K562 (cell line): ENCODE measurements around the gene CTBS. TPM values are rescaled to one million over a fixed set of nuclear protein-coding genes. Genes with fewer than 3 reads are reported as not detected.

Source experiments
- ARID1B ChIP-seq: fragments of 450-650 bp; IDR thresholded peaks from 2 replicates; pipeline ENCODE4 v1.6.1; 2016; ENCODE audit warnings: antibody characterized with exemption, mild to moderate bottlenecking, inconsistent platforms
- ESRRA ChIP-seq: fragments of 450-650 bp; IDR thresholded peaks from 2 replicates; pipeline ENCODE4 v1.6.1; 2014; ENCODE audit warnings: low read depth, mild to moderate bottlenecking, moderate library complexity, borderline replicate concordance
- FOXA3 ChIP-seq, 2 experiments: fragments of 450-650 bp in 1 of 2; sonication (generic) in 1 of 2; formaldehyde crosslinking; IDR thresholded peaks in 1 of 2; conservative IDR thresholded peaks in 1 of 2; 2 replicates each; pipeline versions ENCODE4 v1.4.0 to v1.8.0; 2020 to 2022; ENCODE audit warnings: mild to moderate bottlenecking in 2 of 2, missing genetic modification reagents in 1 of 2
- GABPA ChIP-seq: fragments of 200-800 bp; sonication (Bioruptor generic); conservative IDR thresholded peaks from 2 replicates; pipeline ENCODE4 v1.6.1; 2016; ENCODE audit warnings: low read depth, missing genetic modification characterization, missing compliant biosample characterization
- HDAC2 ChIP-seq: fragments of 450-650 bp; IDR thresholded peaks from 2 replicates; pipeline ENCODE4 v1.6.1; 2016; ENCODE audit warnings: mild to moderate bottlenecking
- NEUROD1 ChIP-seq: fragments of 150-350 bp; IDR thresholded peaks from 2 replicates; pipeline ENCODE4 v1.6.1; 2014; ENCODE audit warnings: borderline replicate concordance, low read length, low read depth; ENCODE audit not compliant: partially characterized antibody
- SOX6 ChIP-seq: fragments of 450-650 bp; IDR thresholded peaks from 2 replicates; pipeline ENCODE4 v1.6.1; 2014; ENCODE audit warnings: mild to moderate bottlenecking
- ZNF445 ChIP-seq: fragments of 250-450 bp; sonication (Bioruptor Pico); IDR thresholded peaks from 2 replicates; pipeline ENCODE4 v1.4.0; 2020; ENCODE audit warnings: low read depth, mild to moderate bottlenecking, moderate library complexity
- polyA plus RNA-seq, 8 experiments: library from polyadenylated mRNA; depleted of rRNA in 4 of 8; stranded (reverse) in 5 of 8; unstranded in 3 of 8; fragments of >200 nt; fragmentation: Nextera tagmentation in 2 of 8; fragmentation: Illumina TruSeq in 1 of 8; extraction: Ambion mirVana in 2 of 8; extraction: Trizol in 1 of 8; gene quantifications; 2 replicates each; pipeline versions ENCODE4 v1.2.1 to v1.2.3, GENCODE V29; 2011 to 2014; ENCODE audit warnings: inconsistent platforms in 1 of 8, missing spikeins in 1 of 8
- total RNA-seq, 7 experiments: library from RNA; depleted of rRNA in 6 of 7; stranded (reverse); fragments of >200 nt in 6 of 7; fragmentation: Illumina TruSeq in 2 of 7; extraction: Trizol in 2 of 7; gene quantifications; 2 replicates each; pipeline versions ENCODE4 v1.2.1 to v1.2.3, GENCODE V29; 2011 to 2021; ENCODE audit warnings: low replicate concordance in 1 of 7
- TF ChIP-seq, protein P1 (sequence below): fragments of 250-450 bp; sonication (Bioruptor Pico); IDR thresholded peaks from 2 replicates; pipeline ENCODE4 v1.5.0; 2020; ENCODE audit warnings: mild to moderate bottlenecking, borderline replicate concordance
- TF ChIP-seq, protein P2 (sequence below), 2 experiments: fragments of 450-650 bp; IDR thresholded peaks; 2 replicates each; pipeline ENCODE4 v1.6.1; 2018; ENCODE audit warnings: mild to moderate bottlenecking in 2 of 2, low read depth in 1 of 2; ENCODE audit not compliant: partially characterized antibody in 2 of 2
- TF ChIP-seq, protein P3 (sequence below), 2 experiments: fragments of 450-650 bp in 1 of 2; sonication (generic) in 1 of 2; formaldehyde crosslinking in 1 of 2; IDR thresholded peaks in 1 of 2; conservative IDR thresholded peaks in 1 of 2; 2 replicates each; pipeline versions ENCODE4 v1.6.1 to v1.8.1; 2016 to 2023; ENCODE audit warnings: mild to moderate bottlenecking in 2 of 2, moderate library complexity in 2 of 2, inconsistent platforms in 1 of 2, missing genetic modification reagents in 1 of 2
- TF ChIP-seq, protein P4 (sequence below): fragments of 250-450 bp; sonication (Bioruptor Pico); IDR thresholded peaks from 2 replicates; pipeline ENCODE4 v1.5.0; 2020; ENCODE audit warnings: mild to moderate bottlenecking
- TF ChIP-seq, protein P5 (sequence below): sonication (generic); formaldehyde crosslinking; IDR thresholded peaks from 2 replicates; pipeline ENCODE4 v1.8.1; 2023; ENCODE audit warnings: mild to moderate bottlenecking, missing genetic modification reagents

CTBS gene
- total and polyA plus RNA-seq, 9 of the 15 experiments (the other 6 are each of a cell fraction or from before 2014, with no cell fraction given) = 3.0 to 19.8 (median 9.9) TPM

DNA sequence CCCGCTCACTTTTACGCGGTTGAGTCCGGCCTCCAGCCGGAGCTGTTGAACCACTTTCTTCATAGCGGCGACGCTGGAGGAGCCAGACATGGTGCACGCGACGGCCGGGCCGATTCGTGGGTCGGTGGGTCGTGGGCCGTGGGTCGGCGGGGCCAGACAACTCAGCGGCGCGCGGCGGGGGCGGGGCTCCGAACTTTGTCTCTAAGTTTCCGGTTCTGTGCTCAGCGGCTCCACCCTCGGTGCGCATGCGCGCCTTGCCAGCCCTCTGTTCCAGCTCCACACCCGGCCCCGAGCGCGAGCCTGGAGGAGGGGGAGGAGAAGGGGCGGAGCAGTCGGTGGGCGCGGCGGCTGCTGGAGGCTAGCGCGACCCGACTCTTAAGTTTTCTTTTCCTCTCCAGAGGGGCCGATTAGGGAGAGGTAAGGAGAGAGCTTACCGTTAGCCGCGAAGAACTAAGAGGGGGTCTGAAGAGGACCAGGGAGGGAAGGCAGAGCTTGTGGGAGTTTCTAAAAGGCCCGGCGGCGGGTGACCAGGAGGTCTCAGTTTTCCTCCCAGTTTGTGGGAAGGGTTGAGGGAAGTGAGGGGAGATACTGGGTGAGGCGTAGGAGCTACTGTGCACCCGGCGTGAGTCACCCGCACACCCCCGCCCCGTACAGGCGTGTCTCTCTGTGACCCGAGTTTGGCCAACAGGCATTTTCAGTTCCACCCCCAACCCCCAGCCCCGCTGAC lies 68.1 kb downstream of the CTBS start, which contains the start of the genes GNG5 and SPATA1 (continued):
- TF ChIP-seq, protein P1, sequence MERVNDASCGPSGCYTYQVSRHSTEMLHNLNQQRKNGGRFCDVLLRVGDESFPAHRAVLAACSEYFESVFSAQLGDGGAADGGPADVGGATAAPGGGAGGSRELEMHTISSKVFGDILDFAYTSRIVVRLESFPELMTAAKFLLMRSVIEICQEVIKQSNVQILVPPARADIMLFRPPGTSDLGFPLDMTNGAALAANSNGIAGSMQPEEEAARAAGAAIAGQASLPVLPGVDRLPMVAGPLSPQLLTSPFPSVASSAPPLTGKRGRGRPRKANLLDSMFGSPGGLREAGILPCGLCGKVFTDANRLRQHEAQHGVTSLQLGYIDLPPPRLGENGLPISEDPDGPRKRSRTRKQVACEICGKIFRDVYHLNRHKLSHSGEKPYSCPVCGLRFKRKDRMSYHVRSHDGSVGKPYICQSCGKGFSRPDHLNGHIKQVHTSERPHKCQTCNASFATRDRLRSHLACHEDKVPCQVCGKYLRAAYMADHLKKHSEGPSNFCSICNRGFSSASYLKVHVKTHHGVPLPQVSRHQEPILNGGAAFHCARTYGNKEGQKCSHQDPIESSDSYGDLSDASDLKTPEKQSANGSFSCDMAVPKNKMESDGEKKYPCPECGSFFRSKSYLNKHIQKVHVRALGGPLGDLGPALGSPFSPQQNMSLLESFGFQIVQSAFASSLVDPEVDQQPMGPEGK (CRISPR knock-in tag) = no peak
- TF ChIP-seq GABPA = peak; percentile 80
- TF ChIP-seq, protein P2, sequence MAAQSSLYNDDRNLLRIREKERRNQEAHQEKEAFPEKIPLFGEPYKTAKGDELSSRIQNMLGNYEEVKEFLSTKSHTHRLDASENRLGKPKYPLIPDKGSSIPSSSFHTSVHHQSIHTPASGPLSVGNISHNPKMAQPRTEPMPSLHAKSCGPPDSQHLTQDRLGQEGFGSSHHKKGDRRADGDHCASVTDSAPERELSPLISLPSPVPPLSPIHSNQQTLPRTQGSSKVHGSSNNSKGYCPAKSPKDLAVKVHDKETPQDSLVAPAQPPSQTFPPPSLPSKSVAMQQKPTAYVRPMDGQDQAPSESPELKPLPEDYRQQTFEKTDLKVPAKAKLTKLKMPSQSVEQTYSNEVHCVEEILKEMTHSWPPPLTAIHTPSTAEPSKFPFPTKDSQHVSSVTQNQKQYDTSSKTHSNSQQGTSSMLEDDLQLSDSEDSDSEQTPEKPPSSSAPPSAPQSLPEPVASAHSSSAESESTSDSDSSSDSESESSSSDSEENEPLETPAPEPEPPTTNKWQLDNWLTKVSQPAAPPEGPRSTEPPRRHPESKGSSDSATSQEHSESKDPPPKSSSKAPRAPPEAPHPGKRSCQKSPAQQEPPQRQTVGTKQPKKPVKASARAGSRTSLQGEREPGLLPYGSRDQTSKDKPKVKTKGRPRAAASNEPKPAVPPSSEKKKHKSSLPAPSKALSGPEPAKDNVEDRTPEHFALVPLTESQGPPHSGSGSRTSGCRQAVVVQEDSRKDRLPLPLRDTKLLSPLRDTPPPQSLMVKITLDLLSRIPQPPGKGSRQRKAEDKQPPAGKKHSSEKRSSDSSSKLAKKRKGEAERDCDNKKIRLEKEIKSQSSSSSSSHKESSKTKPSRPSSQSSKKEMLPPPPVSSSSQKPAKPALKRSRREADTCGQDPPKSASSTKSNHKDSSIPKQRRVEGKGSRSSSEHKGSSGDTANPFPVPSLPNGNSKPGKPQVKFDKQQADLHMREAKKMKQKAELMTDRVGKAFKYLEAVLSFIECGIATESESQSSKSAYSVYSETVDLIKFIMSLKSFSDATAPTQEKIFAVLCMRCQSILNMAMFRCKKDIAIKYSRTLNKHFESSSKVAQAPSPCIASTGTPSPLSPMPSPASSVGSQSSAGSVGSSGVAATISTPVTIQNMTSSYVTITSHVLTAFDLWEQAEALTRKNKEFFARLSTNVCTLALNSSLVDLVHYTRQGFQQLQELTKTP (IDR thresholded peaks at IDR 0.05; ENCODE audit: low read depth in 1 of 2, partially characterized antibody in 2 of 2) = peak in 1 of 2 experiments; percentile 79
- peak; percentile 87 for TF ChIP-seq ARID1B
- 0 out of 4 replicates have a peak, but pooled peaks of 1 of the 2 experiments have one; percentile 38 for TF ChIP-seq FOXA3 (CRISPR knock-in tag; conservative IDR thresholded peaks at IDR 0.05 in 1 of 2, IDR thresholded peaks at IDR 0.05 in 1 of 2)
- TF ChIP-seq, protein P3, sequence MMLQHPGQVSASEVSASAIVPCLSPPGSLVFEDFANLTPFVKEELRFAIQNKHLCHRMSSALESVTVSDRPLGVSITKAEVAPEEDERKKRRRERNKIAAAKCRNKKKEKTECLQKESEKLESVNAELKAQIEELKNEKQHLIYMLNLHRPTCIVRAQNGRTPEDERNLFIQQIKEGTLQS (IDR thresholded peaks at IDR 0.05) = peak; percentile 96
- TF ChIP-seq, protein P3 (CRISPR knock-in tag; conservative IDR thresholded peaks at IDR 0.05) = peak; percentile 95
- TF ChIP-seq HDAC2 = peak; percentile 89
- peak; percentile 47 for TF ChIP-seq ESRRA
- peak; percentile 73 for TF ChIP-seq NEUROD1
- TF ChIP-seq SOX6 = peak; percentile 80; the same call in 1 of the 2 replicates
- TF ChIP-seq, protein P4, sequence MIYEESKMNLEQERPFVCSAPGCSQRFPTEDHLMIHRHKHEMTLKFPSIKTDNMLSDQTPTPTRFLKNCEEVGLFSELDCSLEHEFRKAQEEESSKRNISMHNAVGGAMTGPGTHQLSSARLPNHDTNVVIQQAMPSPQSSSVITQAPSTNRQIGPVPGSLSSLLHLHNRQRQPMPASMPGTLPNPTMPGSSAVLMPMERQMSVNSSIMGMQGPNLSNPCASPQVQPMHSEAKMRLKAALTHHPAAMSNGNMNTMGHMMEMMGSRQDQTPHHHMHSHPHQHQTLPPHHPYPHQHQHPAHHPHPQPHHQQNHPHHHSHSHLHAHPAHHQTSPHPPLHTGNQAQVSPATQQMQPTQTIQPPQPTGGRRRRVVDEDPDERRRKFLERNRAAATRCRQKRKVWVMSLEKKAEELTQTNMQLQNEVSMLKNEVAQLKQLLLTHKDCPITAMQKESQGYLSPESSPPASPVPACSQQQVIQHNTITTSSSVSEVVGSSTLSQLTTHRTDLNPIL (CRISPR knock-in tag) = no peak
- TF ChIP-seq ZNF445 (CRISPR knock-in tag) = no peak
- TF ChIP-seq, protein P5, sequence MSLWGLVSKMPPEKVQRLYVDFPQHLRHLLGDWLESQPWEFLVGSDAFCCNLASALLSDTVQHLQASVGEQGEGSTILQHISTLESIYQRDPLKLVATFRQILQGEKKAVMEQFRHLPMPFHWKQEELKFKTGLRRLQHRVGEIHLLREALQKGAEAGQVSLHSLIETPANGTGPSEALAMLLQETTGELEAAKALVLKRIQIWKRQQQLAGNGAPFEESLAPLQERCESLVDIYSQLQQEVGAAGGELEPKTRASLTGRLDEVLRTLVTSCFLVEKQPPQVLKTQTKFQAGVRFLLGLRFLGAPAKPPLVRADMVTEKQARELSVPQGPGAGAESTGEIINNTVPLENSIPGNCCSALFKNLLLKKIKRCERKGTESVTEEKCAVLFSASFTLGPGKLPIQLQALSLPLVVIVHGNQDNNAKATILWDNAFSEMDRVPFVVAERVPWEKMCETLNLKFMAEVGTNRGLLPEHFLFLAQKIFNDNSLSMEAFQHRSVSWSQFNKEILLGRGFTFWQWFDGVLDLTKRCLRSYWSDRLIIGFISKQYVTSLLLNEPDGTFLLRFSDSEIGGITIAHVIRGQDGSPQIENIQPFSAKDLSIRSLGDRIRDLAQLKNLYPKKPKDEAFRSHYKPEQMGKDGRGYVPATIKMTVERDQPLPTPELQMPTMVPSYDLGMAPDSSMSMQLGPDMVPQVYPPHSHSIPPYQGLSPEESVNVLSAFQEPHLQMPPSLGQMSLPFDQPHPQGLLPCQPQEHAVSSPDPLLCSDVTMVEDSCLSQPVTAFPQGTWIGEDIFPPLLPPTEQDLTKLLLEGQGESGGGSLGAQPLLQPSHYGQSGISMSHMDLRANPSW (CRISPR knock-in tag) = peak; percentile 88; the same call in 1 of the 2 replicates
